ENCODE results near the gene ANKRD61. TPM values are rescaled to one million over a fixed set of nuclear protein-coding genes. Genes with fewer than 3 reads are reported as not detected.

ANKRD61 gene
- total RNA-seq, 2 donors from 2014 or later, result not detected

- Histone ChIP-seq H3K9ac (ENCODE audit: extremely low read depth, low read length, poor library complexity, severe bottlenecking) (no peak overlapping the region), H3K9me3 (ENCODE audit: control insufficient read depth, low read length) (no peaks in the 10 kb centered on the region), H3K27me3 (ENCODE audit: control insufficient read depth, insufficient read depth, low read length, poor library complexity, severe bottlenecking) (no peaks in the 10 kb centered on the region), H3K4me3 (ENCODE audit: low read length) (no peak overlapping the region), H3K36me3 (ENCODE audit: control insufficient read depth, insufficient read depth, low read length) (peaks cover 96% of the 10 kb centered on the region), H3K27ac (ENCODE audit: low read depth, low read length) (no peak overlapping the region), H3K4me1 (ENCODE audit: control insufficient read depth, insufficient read depth, low read length) (no peaks in the 10 kb centered on the region)
- WGBS, 2 experiments (ENCODE audit: insufficient coverage in 1 of 2, insufficient read length in 1 of 2), result 92 to 95% methylated on average over 3 to 7 of the region's 7 CpGs
- no peak for TF ChIP-seq CTCF (conservative IDR thresholded peaks at IDR 0.05)
- Mint-ChIP-seq H3K27me3 (ENCODE audit: insufficient read depth) (no peaks in the 10 kb centered on the region), H3K27ac (no peak overlapping the region), H3K36me3 (ENCODE audit: low read depth) (peaks cover 98% of the 10 kb centered on the region), H3K4me3 (no peak overlapping the region), H3K4me1 (no peaks in the 10 kb centered on the region), H3K9me3 (no peaks in the 10 kb centered on the region)
- DNase-seq, result no peak
These were observed 7.2 kb upstream of the ANKRD61 start for GRCh38 chr7:6023974-6024435.

GRCh38 chr7:6026011-6026819 is 5.0 kb upstream of the ANKRD61 start:
- peak; percentile 65 for TF ChIP-seq CTCF (conservative IDR thresholded peaks at IDR 0.05)
- Mint-ChIP-seq H3K4me1 (no peaks in the 10 kb centered on the region), H3K36me3 (ENCODE audit: low read depth) (peaks cover 85% of the 10 kb centered on the region), H3K27ac (no peak overlapping the region), H3K9me3 (no peaks in the 10 kb centered on the region), H3K4me3 (no peak overlapping the region), H3K27me3 (ENCODE audit: insufficient read depth) (no peaks in the 10 kb centered on the region)
- H3K4me1 ChIP-seq (ENCODE audit: control insufficient read depth, insufficient read depth, low read length), result no peaks in the 10 kb centered on the region
- no peaks in the 10 kb centered on the region for H3K9me3 ChIP-seq (ENCODE audit: control insufficient read depth, low read length)
- no peak overlapping the region for H3K9ac ChIP-seq (ENCODE audit: extremely low read depth, low read length, poor library complexity, severe bottlenecking)
- WGBS, 2 experiments (ENCODE audit: insufficient coverage in 1 of 2, insufficient read length in 1 of 2), result 94 to 96% methylated on average over 11 to 22 of the region's 22 CpGs
- peaks cover 91% of the 10 kb centered on the region for H3K36me3 ChIP-seq (ENCODE audit: control insufficient read depth, insufficient read depth, low read length)
- no peaks in the 10 kb centered on the region for H3K27me3 ChIP-seq (ENCODE audit: control insufficient read depth, insufficient read depth, low read length, poor library complexity, severe bottlenecking)
- no peak overlapping the region for H3K4me3 ChIP-seq (ENCODE audit: low read length)
- DNase-seq, result peak; percentile 90
- no peak overlapping the region for H3K27ac ChIP-seq (ENCODE audit: low read depth, low read length)

- Histone ChIP-seq H3K27me3 (ENCODE audit: control insufficient read depth, insufficient read depth, low read length, poor library complexity, severe bottlenecking) (no peaks in the 10 kb centered on the region), H3K4me1 (ENCODE audit: control insufficient read depth, insufficient read depth, low read length) (no peaks in the 10 kb centered on the region), H3K9ac (ENCODE audit: extremely low read depth, low read length, poor library complexity, severe bottlenecking) (no peak overlapping the region), H3K4me3 (ENCODE audit: low read length) (no peak overlapping the region), H3K9me3 (ENCODE audit: control insufficient read depth, low read length) (no peaks in the 10 kb centered on the region), H3K36me3 (ENCODE audit: control insufficient read depth, insufficient read depth, low read length) (peaks cover 91% of the 10 kb centered on the region), H3K27ac (ENCODE audit: low read depth, low read length) (no peak overlapping the region)
- no peak for TF ChIP-seq CTCF (conservative IDR thresholded peaks at IDR 0.05)
- WGBS, 2 experiments (ENCODE audit: insufficient coverage in 1 of 2, insufficient read length in 1 of 2), result 89 to 91% methylated on average over 10 to 12 of the region's 12 CpGs
- Mint-ChIP-seq H3K9me3 (no peaks in the 10 kb centered on the region), H3K4me1 (no peaks in the 10 kb centered on the region), H3K27me3 (ENCODE audit: insufficient read depth) (no peaks in the 10 kb centered on the region), H3K27ac (no peak overlapping the region), H3K36me3 (ENCODE audit: low read depth) (peaks cover 85% of the 10 kb centered on the region), H3K4me3 (no peak overlapping the region)
- no peak for DNase-seq
These were observed 4.3 kb upstream of the ANKRD61 start for GRCh38 chr7:6026820-6027311.

All from endodermal cell (in vitro differentiated cells).